ENCODE data around the gene B9D1. TPM values are rescaled to one million over a fixed set of nuclear protein-coding genes. Genes with fewer than 3 reads are reported as not detected.

B9D1 gene, protein sequence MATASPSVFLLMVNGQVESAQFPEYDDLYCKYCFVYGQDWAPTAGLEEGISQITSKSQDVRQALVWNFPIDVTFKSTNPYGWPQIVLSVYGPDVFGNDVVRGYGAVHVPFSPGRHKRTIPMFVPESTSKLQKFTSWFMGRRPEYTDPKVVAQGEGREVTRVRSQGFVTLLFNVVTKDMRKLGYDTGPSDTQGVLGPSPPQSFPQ
- 16.2 and 20.3 TPM in 2 replicates for total RNA-seq (2014; rRNA removed; shearing (Covaris generic))

- peak; percentile 81 for DNase-seq (ENCODE audit: low read depth)
Observed at GRCh38 chr17:19362277-19363113, at the start of gene B9D1. TSS of gene B9D1 (minus strand) at chr17:19362723. CDS start at chr17:19362569, 154 bp downstream.

- no peak for DNase-seq (ENCODE audit: low read depth)
Observed at GRCh38 chr17:19411631-19412030, 49.1 kb upstream of the B9D1 start.

GRCh38 chr17:19410875-19411620 lies 48.5 kb upstream of the B9D1 start, which contains the start of gene RNF112:
TSS of gene RNF112 (plus strand) at chr17:19411232. CDS start at chr17:19411409, 177 bp downstream.
- peak; percentile 34 for DNase-seq (ENCODE audit: low read depth)

DNA sequence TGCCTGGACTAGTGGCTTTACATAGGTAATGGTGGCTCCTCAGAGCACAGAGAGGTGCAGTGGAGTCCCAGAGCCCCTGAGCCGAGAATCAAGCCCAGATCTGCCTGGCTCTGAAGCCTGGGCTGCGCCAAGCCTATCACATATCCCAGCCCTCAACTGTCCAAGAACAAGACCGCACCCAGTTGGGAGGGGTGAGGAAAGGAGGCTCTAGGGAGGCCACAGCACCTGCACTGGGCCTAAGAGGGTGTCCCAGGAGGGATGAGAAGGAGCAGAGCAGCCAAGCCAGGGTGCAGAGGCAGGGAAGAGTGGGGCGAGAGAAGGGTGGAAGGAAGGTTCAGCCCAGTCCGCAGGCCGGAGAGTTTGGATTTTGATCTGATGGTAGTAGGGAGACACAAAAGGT lies 47.6 kb upstream of the B9D1 start:
- DNase-seq (ENCODE audit: low read depth): no peak

GRCh38 chr17:19409509-19409908 lies 47.0 kb upstream of the B9D1 start:
- peak; percentile 80 for DNase-seq (ENCODE audit: low read depth)

DNA sequence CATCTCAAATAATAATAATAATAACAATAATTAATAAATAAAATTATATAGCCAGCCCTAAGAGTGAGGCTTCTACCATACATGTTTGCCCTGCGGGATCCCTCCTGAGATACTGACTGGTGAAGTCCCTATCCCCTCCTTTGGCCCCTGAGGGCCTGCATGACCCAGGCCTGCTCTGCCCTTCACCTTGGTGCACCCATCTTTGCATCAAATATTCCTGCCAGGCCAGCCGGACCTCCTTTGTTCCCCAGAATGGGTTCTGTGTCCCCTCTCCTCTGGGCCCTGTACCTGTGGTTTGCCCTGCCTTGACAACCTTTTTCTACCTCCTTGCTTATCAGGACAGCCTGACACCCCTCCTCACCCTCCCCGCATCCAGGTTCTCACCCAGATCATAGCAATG lies 46.5 kb upstream of the B9D1 start:
- no peak for DNase-seq (ENCODE audit: low read depth)

- no peak for DNase-seq (ENCODE audit: low read depth)
Observed at GRCh38 chr17:19408346-19408710, 45.8 kb upstream of the B9D1 start.

DNA sequence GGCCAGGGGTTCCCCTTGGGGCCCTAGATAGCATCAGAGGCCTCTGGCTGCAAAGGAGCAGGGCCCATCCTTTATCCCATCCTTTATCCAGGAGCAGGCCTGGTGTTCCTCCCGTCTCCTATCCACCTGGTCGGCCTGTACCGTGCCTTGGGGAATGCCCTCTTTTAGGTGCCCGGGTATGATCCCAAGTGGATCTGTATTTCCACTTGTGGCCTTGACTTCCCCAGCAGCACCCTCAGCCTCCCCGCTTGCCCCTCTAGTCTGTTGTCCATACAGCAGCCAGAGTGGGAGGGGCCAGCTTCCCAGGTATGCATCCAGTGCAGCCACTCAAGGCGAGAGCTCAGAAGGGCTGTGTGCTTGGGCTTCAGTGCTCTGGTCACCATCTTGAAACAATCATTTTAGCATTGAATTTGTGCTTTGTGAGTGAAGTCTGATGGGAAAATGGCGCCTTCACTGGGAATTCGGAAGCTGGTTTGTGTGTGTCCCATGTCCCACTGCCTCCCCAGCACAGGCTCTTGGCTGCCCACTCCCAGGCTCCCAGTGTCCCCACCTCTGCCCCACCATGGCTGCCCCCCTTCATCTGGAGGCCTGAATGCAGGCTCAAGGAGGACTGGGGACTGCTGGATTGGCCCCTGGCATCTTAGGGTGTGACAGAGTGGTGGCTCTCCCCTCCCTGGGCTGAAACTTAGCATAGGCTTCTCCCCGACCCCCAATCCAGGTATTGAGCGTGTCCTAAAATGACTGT lies 45.2 kb upstream of the B9D1 start:
- no peak for DNase-seq (ENCODE audit: low read depth)

DNA sequence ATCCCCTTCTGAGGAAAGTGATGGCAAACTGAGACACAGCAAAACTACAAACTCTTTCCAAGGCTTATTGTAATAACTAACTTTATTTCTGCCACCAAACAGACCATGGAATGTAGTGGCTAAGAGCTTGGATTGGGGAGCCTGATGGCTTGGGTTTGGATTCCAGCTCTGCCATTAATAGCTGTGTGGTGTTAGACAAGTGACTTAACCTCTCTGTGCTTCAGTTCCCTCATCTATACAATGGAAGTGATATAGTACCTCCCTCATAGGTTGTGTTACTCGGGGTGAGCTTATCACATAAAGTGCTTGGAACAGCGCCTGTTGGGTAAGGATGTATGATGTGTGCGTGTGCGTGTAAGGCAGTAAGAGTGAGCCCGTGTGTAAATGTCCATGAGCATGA lies 42.6 kb upstream of the B9D1 start:
- no peak for DNase-seq (ENCODE audit: low read depth)

GRCh38 chr17:19404264-19404663 lies 41.7 kb upstream of the B9D1 start:
- no peak for DNase-seq (ENCODE audit: low read depth)

GRCh38 chr17:19403021-19403420 lies 40.5 kb upstream of the B9D1 start:
- no peak for DNase-seq (ENCODE audit: low read depth)

GRCh38 chr17:19402171-19402570 lies 39.6 kb upstream of the B9D1 start:
- DNase-seq (ENCODE audit: low read depth): no peak

DNA sequence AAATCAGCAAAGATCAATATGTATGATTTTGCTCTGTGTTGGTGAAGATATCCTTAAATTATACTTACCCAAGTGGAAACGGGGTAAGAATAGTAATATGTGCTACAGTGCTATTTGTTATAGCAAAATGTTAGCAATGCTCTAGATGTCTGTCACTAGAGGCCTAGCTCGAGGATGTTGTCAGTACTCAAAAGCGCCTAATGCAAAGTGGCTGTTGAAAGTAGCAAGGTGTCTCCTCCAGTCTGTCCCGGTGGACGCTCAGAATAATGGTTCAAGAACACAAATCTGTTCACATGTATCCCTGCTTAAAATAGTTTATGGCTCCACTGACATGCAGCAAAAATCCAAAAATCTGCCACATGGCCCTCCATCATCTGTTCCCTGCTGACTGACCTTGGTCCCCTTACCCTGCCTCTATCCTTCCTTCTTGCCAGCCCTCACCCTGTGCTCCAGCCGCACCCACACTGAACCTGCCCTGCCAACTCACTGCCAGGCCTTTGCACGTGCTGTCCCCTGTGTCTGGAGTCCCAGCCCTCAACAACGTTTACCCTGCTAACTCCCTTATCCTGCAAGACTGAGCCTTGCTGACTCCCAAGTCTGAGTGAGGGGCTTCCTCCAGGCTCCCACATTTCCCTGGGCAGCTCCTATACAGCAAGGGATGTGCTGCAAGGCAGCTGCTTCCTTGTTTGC lies 38.9 kb upstream of the B9D1 start:
- DNase-seq (ENCODE audit: low read depth): no peak

DNA sequence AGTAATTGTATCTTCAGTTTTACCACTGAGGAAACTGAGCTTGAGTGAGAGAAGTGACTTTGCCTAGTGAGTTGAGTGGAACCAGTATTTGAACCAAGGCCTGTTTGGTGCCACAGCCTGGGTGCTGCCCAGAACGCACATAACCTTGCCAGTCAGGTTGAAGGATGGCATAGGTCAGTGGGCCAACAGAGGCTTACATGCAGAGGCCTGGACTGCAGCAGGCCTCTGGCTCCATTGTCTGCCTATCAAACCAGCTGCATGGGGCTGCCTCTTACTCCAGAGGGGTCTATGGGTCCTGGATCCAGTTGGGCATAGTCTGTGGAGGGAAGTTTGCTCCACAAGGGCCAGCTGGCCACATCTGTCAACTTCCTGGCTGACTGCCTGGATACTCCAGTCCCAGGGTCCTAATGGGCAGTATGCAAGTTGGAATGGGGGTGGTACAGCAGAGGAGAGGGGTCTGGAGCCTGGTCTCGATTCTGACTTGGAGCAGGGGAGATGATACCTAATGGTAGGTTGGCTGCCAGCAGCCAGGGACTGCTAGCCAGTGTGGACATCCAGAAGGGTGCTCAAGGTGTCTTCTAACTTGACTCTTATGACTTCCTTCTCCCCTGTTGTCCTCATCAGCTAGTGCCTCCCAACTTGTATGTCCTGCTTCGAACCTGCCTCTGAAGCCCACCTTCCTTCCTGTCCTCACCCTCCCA lies 37.4 kb upstream of the B9D1 start:
- DNase-seq (ENCODE audit: low read depth): no peak

- no peak for DNase-seq (ENCODE audit: low read depth)
Observed at GRCh38 chr17:19398301-19399181, 36.0 kb upstream of the B9D1 start.

GRCh38 chr17:19397556-19398041 lies 35.1 kb upstream of the B9D1 start:
- DNase-seq (ENCODE audit: low read depth): no peak

GRCh38 chr17:19392303-19392702 lies 29.8 kb upstream of the B9D1 start:
- no peak for DNase-seq (ENCODE audit: low read depth)

DNA sequence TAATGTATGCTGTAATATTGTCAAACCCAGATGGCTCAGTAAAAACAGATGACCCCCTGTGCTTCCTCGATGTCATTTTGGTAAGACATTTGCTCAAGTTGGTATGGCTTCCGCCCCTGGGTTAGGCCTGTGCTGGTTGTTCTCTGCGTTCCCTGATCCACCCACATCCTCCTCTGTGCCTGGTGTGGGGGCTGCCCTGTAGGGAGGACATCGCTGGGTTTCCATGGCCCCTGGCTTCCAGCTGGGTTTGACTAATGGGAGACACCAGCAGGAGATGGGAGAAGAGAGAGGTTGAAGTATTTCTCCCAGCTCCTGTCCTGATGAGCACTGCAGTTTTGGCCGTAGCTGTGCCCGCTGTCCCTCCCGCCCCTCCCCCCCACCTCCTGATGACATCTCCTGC lies 28.9 kb upstream of the B9D1 start:
- no peak for DNase-seq (ENCODE audit: low read depth)

DNA sequence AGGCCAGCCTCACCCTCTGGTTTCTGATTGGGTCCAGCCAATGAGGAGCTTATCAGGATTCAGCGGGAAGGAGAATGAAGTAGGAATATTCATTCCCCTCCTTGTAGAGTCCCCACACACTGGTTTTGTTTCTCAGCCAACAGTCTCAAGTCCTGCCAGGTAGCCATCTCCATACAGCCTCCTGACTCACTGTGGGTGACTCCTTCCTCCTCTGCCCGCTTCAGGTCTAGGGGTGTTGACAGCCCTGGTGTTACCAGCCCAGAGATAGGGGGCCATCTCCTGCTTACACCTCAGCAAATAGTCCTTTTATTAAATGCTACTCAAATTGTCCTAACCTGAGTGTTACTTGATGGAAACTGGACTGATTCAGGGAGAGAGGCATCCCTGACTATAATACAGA lies 28.4 kb upstream of the B9D1 start:
- no peak for DNase-seq (ENCODE audit: low read depth)
